Measurements from ENCODE around the gene CCDC187. TPM values are rescaled to one million over a fixed set of nuclear protein-coding genes. Genes with fewer than 3 reads are reported as not detected.

Gene CCDC187
- total and polyA plus RNA-seq, 2 of the 13 experiments (the other 11 are each of a cell fraction or from before 2014, with no cell fraction given) = 0.03 to 0.13 TPM

GRCh38 chr9:136292026-136292538, 11.8 kb downstream of the CCDC187 start:
- FAIRE-seq (no peak), DNase-seq (ENCODE audit: low spot score) (no peak), ATAC-seq (no peak)
- Histone ChIP-seq H3K79me2 (ENCODE audit: insufficient read depth, low read length) (no peaks in the 10 kb centered on the region), H3K27ac (ENCODE audit: extremely low read length, insufficient read depth, low read length) (no peak overlapping the region), H3K9me3 (ENCODE audit: low read length) (no peaks in the 10 kb centered on the region), H2AFZ (ENCODE audit: low read length) (no peak overlapping the region), H3K27me3 (ENCODE audit: control insufficient read depth in 1 of 2, insufficient read depth in 2 of 2, low read length in 2 of 2) (peaks cover 11 to 51% of the 10 kb centered on the region in 2 experiments), H3K9ac (ENCODE audit: insufficient read depth, low read depth, low read length) (no peak overlapping the region), H3K4me2 (ENCODE audit: low read depth, low read length) (no peak overlapping the region), H4K20me1 (ENCODE audit: insufficient read depth, low read length) (no peaks in the 10 kb centered on the region), H3K4me1 (ENCODE audit: insufficient read depth, low read length) (peaks cover 35% of the 10 kb centered on the region), H3K36me3 (replicated peaks in 1 of 2; ENCODE audit: control insufficient read depth in 1 of 2, insufficient read depth in 2 of 2, low read length in 2 of 2) (no peaks in the 10 kb centered on the region), H3K4me3 (replicated peaks in 1 of 3; ENCODE audit: insufficient read depth in 1 of 3, low read depth in 2 of 3, low read length in 3 of 3) (no peak overlapping the region)
- CTCF ChIA-PET (ENCODE audit: low intra/inter-chr PET ratio, low total read pairs) = no interaction called here
- in situ Hi-C loops (cut with HindIII; ENCODE audit: extremely low pct_ligation_motif_present, low pct_unique_long_range_greater_than_20kb) = no loop called here
- BruUV-seq (replicated peaks) = no TSS peak
- intact Hi-C loops (cut with micrococcal nuclease; ENCODE audit: unreplicated experiment) = no loop called here
- 48% methylated on average over 10 of the region's 19 CpGs for WGBS (ENCODE audit: low lambda C conversion rate)
- POLR2A ChIA-PET = interaction anchor here (1.3 kb wide), 1 partner anchor 71 kb away, joined by 4 read pairs; no protein-coding TSS in a partner anchor
- TF ChIP-seq YY1 (IDR thresholded peaks at IDR 0.05; ENCODE audit: insufficient read depth, insufficient replicate concordance, low read depth, low read length) (no peak), CHD2 (IDR thresholded peaks at IDR 0.05; ENCODE audit: low read depth, low read length) (no peak), ZC3H13 (CRISPR knock-in tag; IDR thresholded peaks at IDR 0.05) (no peak), GABPB1 (CRISPR knock-in tag; IDR thresholded peaks at IDR 0.05) (no peak), ZNF598 (CRISPR knock-in tag; IDR thresholded peaks at IDR 0.05; ENCODE audit: borderline replicate concordance) (no peak), MAF1 (CRISPR knock-in tag; IDR thresholded peaks at IDR 0.05; ENCODE audit: borderline replicate concordance) (no peak), MTA3 (CRISPR knock-in tag; IDR thresholded peaks at IDR 0.05) (no peak), XBP1 (CRISPR knock-in tag; IDR thresholded peaks at IDR 0.05) (no peak), PREB (CRISPR knock-in tag; IDR thresholded peaks at IDR 0.05) (no peak), ELF1 (CRISPR knock-in tag; IDR thresholded peaks at IDR 0.05) (no peak)
- TF ChIP-seq, protein P1, sequence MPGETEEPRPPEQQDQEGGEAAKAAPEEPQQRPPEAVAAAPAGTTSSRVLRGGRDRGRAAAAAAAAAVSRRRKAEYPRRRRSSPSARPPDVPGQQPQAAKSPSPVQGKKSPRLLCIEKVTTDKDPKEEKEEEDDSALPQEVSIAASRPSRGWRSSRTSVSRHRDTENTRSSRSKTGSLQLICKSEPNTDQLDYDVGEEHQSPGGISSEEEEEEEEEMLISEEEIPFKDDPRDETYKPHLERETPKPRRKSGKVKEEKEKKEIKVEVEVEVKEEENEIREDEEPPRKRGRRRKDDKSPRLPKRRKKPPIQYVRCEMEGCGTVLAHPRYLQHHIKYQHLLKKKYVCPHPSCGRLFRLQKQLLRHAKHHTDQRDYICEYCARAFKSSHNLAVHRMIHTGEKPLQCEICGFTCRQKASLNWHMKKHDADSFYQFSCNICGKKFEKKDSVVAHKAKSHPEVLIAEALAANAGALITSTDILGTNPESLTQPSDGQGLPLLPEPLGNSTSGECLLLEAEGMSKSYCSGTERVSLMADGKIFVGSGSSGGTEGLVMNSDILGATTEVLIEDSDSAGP (CRISPR knock-in tag; IDR thresholded peaks at IDR 0.05; ENCODE audit: borderline replicate concordance) = no peak
- TF ChIP-seq, protein P2, sequence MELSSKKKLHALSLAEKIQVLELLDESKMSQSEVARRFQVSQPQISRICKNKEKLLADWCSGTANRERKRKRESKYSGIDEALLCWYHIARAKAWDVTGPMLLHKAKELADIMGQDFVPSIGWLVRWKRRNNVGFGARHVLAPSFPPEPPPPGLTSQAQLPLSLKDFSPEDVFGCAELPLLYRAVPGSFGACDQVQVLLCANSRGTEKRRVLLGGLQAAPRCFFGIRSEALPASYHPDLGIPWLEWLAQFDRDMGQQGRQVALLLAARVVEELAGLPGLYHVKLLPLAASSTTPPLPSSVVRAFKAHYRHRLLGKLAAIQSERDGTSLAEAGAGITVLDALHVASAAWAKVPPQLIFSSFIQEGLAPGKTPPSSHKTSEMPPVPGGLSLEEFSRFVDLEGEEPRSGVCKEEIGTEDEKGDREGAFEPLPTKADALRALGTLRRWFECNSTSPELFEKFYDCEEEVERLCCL (CRISPR knock-in tag; IDR thresholded peaks at IDR 0.05; ENCODE audit: borderline replicate concordance) = no peak
